ENCODE measurements around the gene CPN2.
A peak's percentile ranks its signal among the peaks of the same experiment; 100 is the strongest.

CPN2 gene

GRCh38 chr3:194323785-194324735, 27.1 kb downstream of the CPN2 start:
- peak; percentile 66 for DNase-seq (ENCODE audit: insufficient read length, low spot score)
- FAIRE-seq: peak; percentile 86
- TF ChIP-seq POLR2A (IDR thresholded peaks at IDR 0.05; ENCODE audit: low read depth, low read length) (no peak), POLR2AphosphoS5 (IDR thresholded peaks at IDR 0.05; ENCODE audit: low read depth, low read length) (no peak), SPI1 (IDR thresholded peaks at IDR 0.05; ENCODE audit: low read depth, low read length) (no peak), TAF1 (IDR thresholded peaks at IDR 0.05; ENCODE audit: low read depth, low read length) (no peak), PAX5 (IDR thresholded peaks at IDR 0.05; ENCODE audit: insufficient read depth, low read length, severe bottlenecking) (no peak), POU2F2 (IDR thresholded peaks at IDR 0.05; ENCODE audit: low read depth, low read length) (no peak)

GRCh38 chr3:194322678-194323211, 28.4 kb downstream of the CPN2 start:
- FAIRE-seq (no peak), DNase-seq (ENCODE audit: insufficient read length, low spot score) (no peak)
- TF ChIP-seq POLR2A (IDR thresholded peaks at IDR 0.05; ENCODE audit: low read depth, low read length) (no peak), POU2F2 (IDR thresholded peaks at IDR 0.05; ENCODE audit: low read depth, low read length) (no peak), SPI1 (IDR thresholded peaks at IDR 0.05; ENCODE audit: low read depth, low read length) (no peak), POLR2AphosphoS5 (IDR thresholded peaks at IDR 0.05; ENCODE audit: low read depth, low read length) (no peak), TAF1 (IDR thresholded peaks at IDR 0.05; ENCODE audit: low read depth, low read length) (no peak), PAX5 (IDR thresholded peaks at IDR 0.05; ENCODE audit: insufficient read depth, low read length, severe bottlenecking) (no peak)

- DNase-seq (ENCODE audit: insufficient read length, low spot score) (no peak), FAIRE-seq (no peak)
- TF ChIP-seq TAF1 (IDR thresholded peaks at IDR 0.05; ENCODE audit: low read depth, low read length): no peak
- no peak for TF ChIP-seq POLR2A (IDR thresholded peaks at IDR 0.05; ENCODE audit: low read depth, low read length)
- no peak for TF ChIP-seq POLR2AphosphoS5 (IDR thresholded peaks at IDR 0.05; ENCODE audit: low read depth, low read length)
- TF ChIP-seq POU2F2 (IDR thresholded peaks at IDR 0.05; ENCODE audit: low read depth, low read length): no peak
- no peak for TF ChIP-seq SPI1 (IDR thresholded peaks at IDR 0.05; ENCODE audit: low read depth, low read length)
- no peak for TF ChIP-seq PAX5 (IDR thresholded peaks at IDR 0.05; ENCODE audit: insufficient read depth, low read length, severe bottlenecking)
These were observed 29.2 kb downstream of the CPN2 start for GRCh38 chr3:194321693-194322640.

- no peak for TF ChIP-seq TAF1 (IDR thresholded peaks at IDR 0.05; ENCODE audit: low read depth, low read length)
- TF ChIP-seq SPI1 (IDR thresholded peaks at IDR 0.05; ENCODE audit: low read depth, low read length): no peak
- no peak for TF ChIP-seq PAX5 (IDR thresholded peaks at IDR 0.05; ENCODE audit: insufficient read depth, low read length, severe bottlenecking)
- TF ChIP-seq POLR2A (IDR thresholded peaks at IDR 0.05; ENCODE audit: low read depth, low read length): no peak
- TF ChIP-seq POU2F2 (IDR thresholded peaks at IDR 0.05; ENCODE audit: low read depth, low read length): no peak
- TF ChIP-seq POLR2AphosphoS5 (IDR thresholded peaks at IDR 0.05; ENCODE audit: low read depth, low read length): no peak
- FAIRE-seq: no peak
These were observed 30.3 kb downstream of the CPN2 start for GRCh38 chr3:194320744-194321243.

GRCh38 chr3:194320100-194320499, 31.0 kb downstream of the CPN2 start:
- no peak for FAIRE-seq
- DNase-seq (ENCODE audit: insufficient read length, low spot score): no peak
- no peak for TF ChIP-seq POU2F2 (IDR thresholded peaks at IDR 0.05; ENCODE audit: low read depth, low read length)

More at GRCh38 chr3:194320744-194321243, 30.3 kb downstream of the CPN2 start:
- DNase-seq (ENCODE audit: insufficient read length, low spot score): no peak

- DNase-seq (ENCODE audit: insufficient read length, low spot score) (no peak), FAIRE-seq (no peak)
- TF ChIP-seq POLR2AphosphoS5 (IDR thresholded peaks at IDR 0.05; ENCODE audit: low read depth, low read length) (no peak), POLR2A (IDR thresholded peaks at IDR 0.05; ENCODE audit: low read depth, low read length) (no peak), PAX5 (IDR thresholded peaks at IDR 0.05; ENCODE audit: insufficient read depth, low read length, severe bottlenecking) (no peak), POU2F2 (IDR thresholded peaks at IDR 0.05; ENCODE audit: low read depth, low read length) (no peak), SPI1 (IDR thresholded peaks at IDR 0.05; ENCODE audit: low read depth, low read length) (no peak), TAF1 (IDR thresholded peaks at IDR 0.05; ENCODE audit: low read depth, low read length) (no peak)
These were observed 32.5 kb downstream of the CPN2 start for GRCh38 chr3:194318511-194319161.

GRCh38 chr3:194316918-194317317, 34.2 kb downstream of the CPN2 start:
- no peak for FAIRE-seq

GRCh38 chr3:194315965-194316361, 35.2 kb downstream of the CPN2 start:
- no peak for DNase-seq (ENCODE audit: insufficient read length, low spot score)
- no peak for TF ChIP-seq POLR2AphosphoS5 (IDR thresholded peaks at IDR 0.05; ENCODE audit: low read depth, low read length)
- no peak for TF ChIP-seq TAF1 (IDR thresholded peaks at IDR 0.05; ENCODE audit: low read depth, low read length)
- TF ChIP-seq POLR2A (IDR thresholded peaks at IDR 0.05; ENCODE audit: low read depth, low read length): no peak
- TF ChIP-seq PAX5 (IDR thresholded peaks at IDR 0.05; ENCODE audit: insufficient read depth, low read length, severe bottlenecking): no peak
- no peak for TF ChIP-seq POU2F2 (IDR thresholded peaks at IDR 0.05; ENCODE audit: low read depth, low read length)
- no peak for TF ChIP-seq SPI1 (IDR thresholded peaks at IDR 0.05; ENCODE audit: low read depth, low read length)
- no peak for FAIRE-seq

More at GRCh38 chr3:194316918-194317317, 34.2 kb downstream of the CPN2 start:
- DNase-seq (ENCODE audit: insufficient read length, low spot score): no peak
- TF ChIP-seq TAF1 (IDR thresholded peaks at IDR 0.05; ENCODE audit: low read depth, low read length) (no peak), SPI1 (IDR thresholded peaks at IDR 0.05; ENCODE audit: low read depth, low read length) (no peak), PAX5 (IDR thresholded peaks at IDR 0.05; ENCODE audit: insufficient read depth, low read length, severe bottlenecking) (no peak), POLR2AphosphoS5 (IDR thresholded peaks at IDR 0.05; ENCODE audit: low read depth, low read length) (no peak), POU2F2 (IDR thresholded peaks at IDR 0.05; ENCODE audit: low read depth, low read length) (no peak), POLR2A (IDR thresholded peaks at IDR 0.05; ENCODE audit: low read depth, low read length) (no peak)
